Neural cell (in vitro differentiated cells): ENCODE results near the gene ZNF512B. TPM values are rescaled to one million over a fixed set of nuclear protein-coding genes. Genes with fewer than 3 reads are reported as not detected.

ENCODE experiments used
- H2AFZ ChIP-seq: fragments of 200-600, 300-800 bp; sonication (generic), shearing (Covaris generic); 2 replicates; pipeline ENCODE4 v1.6.0; 2014; ENCODE audit warnings: low read depth, mild to moderate bottlenecking, antibody characterized with exemption, low read length, moderate library complexity
- H3F3A ChIP-seq: fragments of 200-600 bp; shearing (Covaris generic); 2 replicates; pipeline ENCODE4 v1.6.1; 2016; ENCODE audit warnings: mild to moderate bottlenecking, moderate library complexity, mixed read lengths, antibody characterized with exemption, low read length; ENCODE audit not compliant: insufficient read depth, poor library complexity, severe bottlenecking
- H3K27ac ChIP-seq: fragments of 200-600, 300-800 bp; sonication (generic), shearing (Covaris generic); 2 replicates; pipeline ENCODE4 v1.5.1; 2014; ENCODE audit warnings: mild to moderate bottlenecking, low read length, moderate library complexity
- H3K27me3 ChIP-seq: fragments of 300-800, 200-600 bp; sonication (generic), shearing (Covaris generic); 2 replicates; pipeline ENCODE4 v1.6.0; 2014; ENCODE audit warnings: mild to moderate bottlenecking, low read depth, low read length, moderate library complexity; ENCODE audit not compliant: insufficient read depth
- H3K36me3 ChIP-seq: fragments of 300-800, 200-600 bp; sonication (generic), shearing (Covaris generic); 2 replicates; pipeline ENCODE4 v1.5.1; 2014; ENCODE audit warnings: mild to moderate bottlenecking, antibody characterized with exemption, low read length, moderate library complexity; ENCODE audit not compliant: insufficient read depth
- H3K4me2 ChIP-seq: fragments of 300-800, 200-600 bp; sonication (generic), shearing (Covaris generic); 2 replicates; pipeline ENCODE4 v1.6.0; 2014; ENCODE audit warnings: mild to moderate bottlenecking, low read length
- H3K4me3 ChIP-seq: fragments of 300-800, 200-600 bp; sonication (generic), shearing (Covaris generic); 2 replicates; pipeline ENCODE4 v1.5.1; 2014; ENCODE audit warnings: mild to moderate bottlenecking, low read length, moderate library complexity
- H3K79me2 ChIP-seq: fragments of 200-600 bp; shearing (Covaris generic); replicated peaks from 2 replicates; pipeline ENCODE4 v1.6.0; 2014; ENCODE audit warnings: mild to moderate bottlenecking, low read length, moderate library complexity; ENCODE audit not compliant: insufficient read depth
- H3K9ac ChIP-seq: fragments of 300-800, 200-600 bp; sonication (generic), shearing (Covaris generic); 2 replicates; pipeline ENCODE4 v1.6.1; 2016; ENCODE audit warnings: mild to moderate bottlenecking, low read length, mixed read lengths
- H3K9me2 ChIP-seq: fragments of 200-600 bp; shearing (Covaris generic); 2 replicates; pipeline ENCODE4 v1.6.1; 2016; ENCODE audit warnings: mild to moderate bottlenecking, low read length, mixed read lengths; ENCODE audit not compliant: insufficient read depth
- H3K9me3 ChIP-seq: fragments of 200-600, 300-800 bp; sonication (generic), shearing (Covaris generic); 2 replicates; pipeline ENCODE4 v1.6.1; 2016; ENCODE audit warnings: mild to moderate bottlenecking, mixed run types, low read length, moderate library complexity, mixed read lengths
- H4K20me1 ChIP-seq: fragments of 200-600 bp; shearing (Covaris generic); 2 replicates; pipeline ENCODE4 v1.6.1; 2016; ENCODE audit warnings: mild to moderate bottlenecking, mixed run types; ENCODE audit not compliant: insufficient read depth
- CTCF ChIP-seq: fragments of 450-650 bp; IDR thresholded peaks from 2 replicates; pipeline ENCODE4 v1.5.1; 2014; ENCODE audit warnings: antibody characterized with exemption, mild to moderate bottlenecking, moderate library complexity; ENCODE audit not compliant: poor library complexity, severe bottlenecking
- EP300 ChIP-seq: fragments of 450-650 bp; conservative IDR thresholded peaks from 2 replicates; pipeline ENCODE4 v1.6.1; 2014; ENCODE audit warnings: antibody characterized with exemption, mild to moderate bottlenecking, moderate library complexity; ENCODE audit not compliant: poor library complexity, severe bottlenecking
- EZH2 ChIP-seq: fragments of 200-600, 300-800 bp; shearing (Covaris generic), sonication (generic); IDR thresholded peaks from 2 replicates; pipeline ENCODE4 v1.6.1; 2014; ENCODE audit warnings: antibody characterized with exemption, low read length, borderline replicate concordance, mild to moderate bottlenecking; ENCODE audit not compliant: insufficient read depth, poor library complexity, severe bottlenecking
- MXI1 ChIP-seq: fragments of 450-650 bp; conservative IDR thresholded peaks from 2 replicates; pipeline ENCODE4 v1.6.1; 2014; ENCODE audit warnings: antibody characterized with exemption, mild to moderate bottlenecking; ENCODE audit not compliant: poor library complexity, severe bottlenecking
- POLR2AphosphoS5 ChIP-seq: IDR thresholded peaks from 2 replicates; pipeline ENCODE4 v1.6.1; 2012
- RAD21 ChIP-seq: fragments of 450-650 bp; conservative IDR thresholded peaks from 2 replicates; pipeline ENCODE4 v1.6.1; 2014; ENCODE audit warnings: antibody characterized with exemption, mild to moderate bottlenecking, moderate library complexity
- REST ChIP-seq: IDR thresholded peaks from 2 replicates; pipeline ENCODE4 v1.6.1; 2012; ENCODE audit warnings: borderline replicate concordance
- SMC3 ChIP-seq: fragments of 450-650 bp; conservative IDR thresholded peaks from 2 replicates; pipeline ENCODE4 v1.6.1; 2014; ENCODE audit warnings: antibody characterized with exemption, mild to moderate bottlenecking, moderate library complexity; ENCODE audit not compliant: poor library complexity
- TAF1 ChIP-seq: IDR thresholded peaks from 2 replicates; pipeline ENCODE4 v1.6.1; 2012; ENCODE audit warnings: low read depth
- polyA plus RNA-seq: library from polyadenylated mRNA; depleted of rRNA; stranded (reverse); fragments of >200 nt; gene quantifications from 2 replicates; pipeline ENCODE4 v1.2.3, GENCODE V29; 2014

Gene ZNF512B
- polyA plus RNA-seq, 1 donor from 2014 or later: 25.7 TPM

- Histone ChIP-seq H3K9me2 (no peaks in the 10 kb centered on the region), H3K79me2 (peaks cover 8% of the 10 kb centered on the region), H3K27me3 (no peaks in the 10 kb centered on the region), H3F3A (no peaks in the 10 kb centered on the region), H3K4me3 (no peak overlapping the region), H2AFZ (no peak overlapping the region), H4K20me1 (no peaks in the 10 kb centered on the region), H3K9ac (no peak overlapping the region), H3K4me2 (no peak overlapping the region), H3K27ac (no peak overlapping the region), H3K9me3 (no peaks in the 10 kb centered on the region), H3K36me3 (no peaks in the 10 kb centered on the region)
- no peak for TF ChIP-seq MXI1
- no peak for TF ChIP-seq RAD21
- TF ChIP-seq EZH2: no peak
- no peak for TF ChIP-seq POLR2AphosphoS5
- TF ChIP-seq CTCF: no peak
- TF ChIP-seq REST: no peak
- no peak for TF ChIP-seq SMC3
- TF ChIP-seq EP300: no peak
- no peak for TF ChIP-seq TAF1
These were observed 3.4 kb downstream of the ZNF512B start for GRCh38 chr20:63966172-63966943.

- no peak overlapping the region for H3K4me2 ChIP-seq
- H3K9me3 ChIP-seq: no peaks in the 10 kb centered on the region
- no peaks in the 10 kb centered on the region for H4K20me1 ChIP-seq
- TF ChIP-seq EP300 (no peak), SMC3 (no peak), CTCF (no peak), POLR2AphosphoS5 (no peak), EZH2 (no peak), TAF1 (no peak), RAD21 (no peak), REST (no peak), MXI1 (no peak)
- no peak overlapping the region for H3K9ac ChIP-seq
- H2AFZ ChIP-seq: no peak overlapping the region
- no peaks in the 10 kb centered on the region for H3K9me2 ChIP-seq
- H3K79me2 ChIP-seq: peaks cover 8% of the 10 kb centered on the region
- no peak overlapping the region for H3K4me3 ChIP-seq
- H3K27me3 ChIP-seq: no peaks in the 10 kb centered on the region
- H3K27ac ChIP-seq: no peak overlapping the region
- H3F3A ChIP-seq: no peaks in the 10 kb centered on the region
- H3K36me3 ChIP-seq: no peaks in the 10 kb centered on the region
These were observed 5.3 kb downstream of the ZNF512B start for GRCh38 chr20:63964412-63964811.
